CD4-positive, alpha-beta T cell treated with Interleukin-15 for 4 hours (primary cell): ENCODE data around the gene SLIT1.
"Not testable (repeated sequence)": the region's sequence is repeated elsewhere in the genome, so short reads cannot be mapped to it uniquely, and the experiment has no call there.

Experiments
- DNase-seq: peaks from one replicate; pipeline ENCODE4 v3.0.0-alpha.2; 2020; ENCODE audit warnings: low spot score

SLIT1 gene

DNA sequence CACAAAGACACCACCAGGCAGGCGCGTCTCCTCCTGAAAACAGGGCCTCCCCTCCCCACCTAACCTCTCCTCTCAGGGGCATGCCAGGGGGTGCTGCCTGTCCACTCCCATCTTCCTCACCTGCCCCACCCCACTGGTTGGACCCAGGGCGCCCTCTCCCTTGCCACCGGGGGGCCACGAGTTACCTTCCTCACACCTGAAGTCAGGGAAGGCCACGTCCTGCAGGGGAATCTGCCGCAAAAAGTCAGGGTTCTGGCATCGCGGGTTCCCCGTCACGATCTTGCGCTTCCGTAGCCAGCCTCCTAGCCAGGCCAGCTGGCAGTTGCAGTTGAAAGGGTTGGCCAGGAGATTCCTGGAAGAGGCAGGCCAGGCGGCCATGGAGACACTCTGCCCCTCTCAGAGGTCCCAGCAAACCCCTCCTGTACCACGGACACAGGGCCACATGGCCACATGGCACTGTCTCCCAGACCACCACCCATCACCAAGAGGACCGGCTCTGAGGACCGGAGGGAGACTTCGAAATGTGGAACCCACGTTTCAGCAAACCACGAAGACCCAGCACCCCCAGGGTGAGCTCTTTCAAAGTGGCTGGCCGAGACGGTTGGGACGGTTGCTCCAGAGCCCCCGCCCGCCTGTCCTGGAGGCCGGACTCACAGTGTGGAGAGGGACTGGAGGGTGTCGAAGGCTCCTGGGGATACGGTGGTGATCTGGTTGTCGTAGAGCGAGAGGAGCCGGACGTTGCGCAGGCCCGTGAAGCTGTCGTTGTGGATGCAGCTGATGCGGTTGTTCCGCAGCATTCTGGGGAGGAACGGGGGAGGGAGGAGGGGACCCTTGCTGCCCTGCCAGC is 142.8 kb downstream of the SLIT1 start:
- no peak for DNase-seq

DNA sequence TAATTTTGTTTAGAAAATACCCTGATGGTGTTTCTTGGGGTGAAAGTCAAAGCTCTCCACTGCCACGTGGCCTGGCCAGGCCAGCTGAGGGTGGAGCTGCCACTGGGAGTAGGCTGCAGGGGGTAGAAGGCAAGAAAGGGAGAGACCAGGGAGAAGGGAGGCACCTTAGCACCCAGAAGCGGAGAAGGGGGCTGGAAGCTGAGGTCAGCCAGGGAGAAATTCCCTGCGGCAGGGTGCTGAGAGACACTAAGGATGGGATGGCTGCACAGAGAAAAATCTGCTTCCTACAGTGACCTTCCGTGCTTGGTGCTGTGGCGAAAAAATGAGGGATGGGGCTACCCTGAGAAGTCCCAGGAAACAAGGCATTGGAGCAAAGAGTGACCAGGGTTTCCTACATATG is 143.7 kb downstream of the SLIT1 start:
- no peak for DNase-seq

DNA sequence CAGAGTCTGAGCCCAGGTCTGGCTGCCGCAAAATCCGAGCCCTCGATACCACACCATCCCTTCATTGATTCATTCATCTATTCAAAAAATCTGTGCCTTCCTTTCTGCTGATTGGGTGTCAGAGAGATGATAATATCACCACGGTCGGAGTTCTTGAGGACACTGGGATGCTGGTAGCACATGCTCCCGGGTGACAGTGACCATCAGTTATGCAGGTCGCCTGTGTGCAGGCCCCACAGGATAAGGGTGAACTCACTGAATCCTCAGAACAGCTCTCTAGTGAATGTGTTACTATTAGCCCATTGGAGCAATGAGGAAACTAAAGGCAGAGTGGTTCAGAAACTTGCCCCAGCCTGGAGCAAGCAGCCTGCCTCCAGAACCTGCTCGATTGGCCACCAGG is 145.1 kb downstream of the SLIT1 start:
- no peak for DNase-seq

DNA sequence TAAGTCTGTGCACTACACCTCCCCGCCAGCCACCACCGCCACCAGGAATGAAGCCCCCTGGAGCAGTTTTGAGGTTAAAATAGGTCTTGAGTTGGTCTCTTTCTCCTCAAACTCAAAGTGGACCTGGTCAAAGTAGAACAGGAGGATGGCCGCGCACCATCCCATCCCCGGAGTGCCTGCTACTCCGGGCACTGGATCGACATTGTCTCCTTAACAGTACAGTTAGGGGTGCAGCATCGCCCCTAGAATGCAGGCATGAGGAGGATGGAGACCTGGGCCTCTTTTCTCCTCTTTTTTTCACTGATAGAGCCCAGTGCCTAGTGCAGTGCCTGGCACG is 145.5 kb downstream of the SLIT1 start:
- DNase-seq, result no peak

DNA sequence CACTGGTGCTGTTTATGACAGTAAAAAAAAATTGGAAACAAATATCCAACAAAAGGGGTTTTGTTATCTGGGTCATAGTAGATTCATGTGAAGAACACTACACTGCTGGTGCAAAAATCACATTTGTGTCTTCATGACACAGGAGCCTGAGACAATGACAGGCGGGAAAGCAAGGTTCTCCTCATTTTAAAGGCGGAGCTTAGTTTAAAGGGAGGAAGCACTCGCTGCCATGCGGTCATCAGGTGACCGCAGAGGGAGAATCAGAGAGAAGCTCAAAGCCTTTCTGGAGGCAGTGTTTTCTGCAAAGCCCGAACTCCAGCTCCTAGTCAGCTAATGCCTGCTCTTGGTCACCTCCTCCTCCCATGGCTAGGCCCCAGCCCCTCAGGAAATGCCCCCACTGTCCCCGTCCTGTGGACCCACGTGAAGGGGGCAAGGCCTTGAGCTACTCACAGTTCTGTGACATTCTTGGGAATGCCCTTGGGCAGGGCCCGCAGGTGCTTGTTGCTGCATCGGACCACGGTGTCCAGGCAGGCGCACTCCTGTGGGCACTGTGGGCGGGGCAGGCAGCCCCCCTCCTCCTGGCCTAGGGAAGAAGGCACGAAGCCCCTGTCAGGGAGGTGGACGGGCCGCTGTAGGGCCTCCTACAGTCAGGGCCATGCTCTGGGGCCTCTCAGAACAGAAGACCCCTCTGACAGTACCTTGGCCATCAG is 146.1 kb downstream of the SLIT1 start:
- no peak for DNase-seq

DNA sequence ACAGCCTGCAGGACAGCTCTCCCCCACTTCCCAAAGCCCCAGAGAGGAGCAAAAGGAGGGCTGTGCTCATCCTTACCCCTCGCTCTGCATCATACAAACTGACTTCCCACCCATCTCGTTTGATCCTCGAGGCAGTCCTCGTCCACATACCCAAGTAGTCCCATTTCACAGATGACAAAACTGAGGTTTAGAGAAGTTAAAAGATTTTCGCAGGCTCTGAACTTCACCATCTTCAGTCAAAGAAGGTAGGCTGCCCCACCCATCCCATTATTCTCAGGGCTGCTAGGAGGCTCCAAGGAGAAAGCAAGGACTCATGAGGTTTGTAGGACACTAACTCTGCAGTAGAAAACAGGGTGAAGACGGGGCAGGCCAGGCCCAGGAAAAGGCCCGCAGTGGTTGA is 147.1 kb downstream of the SLIT1 start:
- DNase-seq, result no peak

DNA sequence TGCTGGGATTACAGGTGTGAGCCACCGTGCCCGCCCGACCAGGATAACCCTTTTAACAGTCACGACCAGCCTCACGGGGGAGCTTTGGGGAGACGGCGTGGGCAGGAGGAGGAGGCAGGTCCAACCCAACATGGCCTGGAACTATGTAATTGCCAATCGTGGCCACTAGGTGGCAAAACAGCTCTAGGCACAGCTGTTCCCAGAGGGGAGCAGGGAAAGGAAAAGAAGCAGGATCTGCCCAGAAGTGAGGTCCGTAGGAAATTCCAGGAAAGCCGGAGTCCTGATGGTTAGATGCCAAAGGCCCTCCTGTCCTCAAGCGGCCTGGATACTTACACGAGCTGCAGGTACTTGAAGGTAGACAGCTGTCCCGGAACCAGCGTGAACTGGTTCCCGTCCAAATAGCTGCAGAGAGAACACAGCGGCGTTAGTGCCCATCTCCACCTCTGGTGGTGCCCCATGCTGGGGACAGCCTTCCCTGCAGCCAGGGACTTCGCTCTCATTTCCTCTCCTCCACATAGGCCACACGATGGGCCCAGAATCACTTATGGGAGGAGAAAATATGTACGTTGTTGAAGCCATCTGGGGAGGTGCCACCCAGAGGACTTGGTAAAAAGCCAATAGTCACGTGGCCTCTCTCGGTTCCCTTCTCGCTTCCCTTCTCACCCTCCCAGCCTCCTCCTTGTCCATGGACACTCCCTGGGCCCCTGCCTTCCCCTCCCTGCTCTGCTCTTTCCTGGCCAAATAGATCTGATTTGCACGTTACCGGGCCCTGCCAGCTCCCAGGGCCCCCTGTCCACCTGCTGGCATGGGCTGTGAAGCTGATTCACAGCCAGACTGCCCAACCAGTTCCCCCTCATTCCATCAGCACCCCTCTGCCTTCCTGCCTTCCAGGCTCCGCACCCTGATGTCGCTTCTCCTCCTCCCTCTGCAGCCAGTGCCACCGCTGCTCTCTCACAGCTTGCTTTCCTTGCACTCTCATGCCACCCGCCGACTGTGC is 148.1 kb downstream of the SLIT1 start:
- DNase-seq, result peak; percentile 65

DNA sequence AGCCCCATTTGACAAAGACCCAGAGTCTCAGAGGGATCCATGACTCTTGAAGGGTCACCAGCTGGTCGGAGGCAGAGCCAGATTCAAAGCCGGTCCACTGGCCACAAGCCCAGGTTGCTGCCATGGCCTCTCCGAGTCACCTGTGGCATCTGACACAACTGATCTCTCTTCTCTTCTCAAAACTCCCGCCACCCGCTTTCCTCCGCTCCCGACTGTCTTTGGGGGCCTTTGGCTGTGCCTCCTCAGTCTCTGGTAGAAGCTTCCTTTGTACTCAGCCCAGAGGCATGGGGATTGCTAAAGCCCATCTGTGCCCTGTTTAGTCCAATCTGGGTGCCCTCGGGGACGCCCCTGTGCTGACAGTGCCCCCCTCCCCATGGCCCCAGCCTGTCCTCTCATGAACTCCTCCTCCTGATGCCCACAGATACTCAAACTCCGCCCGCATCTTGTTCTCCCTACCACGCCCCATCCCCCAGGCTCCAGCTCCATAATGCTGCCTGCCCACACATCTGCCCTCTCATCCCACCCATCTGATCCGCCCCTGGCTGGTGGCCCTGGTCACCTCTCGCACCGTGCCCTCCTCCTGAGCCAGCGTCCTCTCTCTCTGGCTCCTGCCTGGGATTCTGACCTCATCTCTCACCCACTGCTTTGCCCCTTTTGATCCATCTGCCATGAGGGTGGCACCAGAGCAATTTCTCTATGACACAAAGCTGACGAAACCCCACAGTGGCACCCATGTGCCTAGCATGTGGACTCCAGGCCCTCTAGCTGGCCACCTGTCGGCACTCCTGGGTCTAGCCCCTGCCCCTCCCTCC is 150.6 kb downstream of the SLIT1 start:
- no peak for DNase-seq

DNA sequence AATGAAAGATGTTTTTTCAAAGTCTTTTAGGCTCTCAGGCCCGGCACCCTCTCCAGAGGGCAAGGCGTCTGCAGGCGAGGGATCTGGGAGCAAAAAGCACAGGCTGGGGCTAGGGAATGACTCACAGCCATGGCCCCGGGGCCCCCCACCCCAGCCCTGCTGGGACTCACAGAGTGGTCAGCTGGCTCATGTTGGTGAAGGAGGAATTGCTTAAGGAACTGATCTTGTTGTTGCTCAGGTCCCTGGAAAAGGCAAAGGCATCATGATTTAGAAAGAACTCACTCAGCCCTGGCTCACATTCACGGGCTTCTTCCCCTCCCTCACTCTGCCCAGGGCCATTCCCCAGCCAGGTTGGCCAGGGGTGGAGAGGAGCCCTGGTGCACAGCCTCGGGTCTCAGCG is 151.5 kb downstream of the SLIT1 start:
- DNase-seq, result no peak

DNA sequence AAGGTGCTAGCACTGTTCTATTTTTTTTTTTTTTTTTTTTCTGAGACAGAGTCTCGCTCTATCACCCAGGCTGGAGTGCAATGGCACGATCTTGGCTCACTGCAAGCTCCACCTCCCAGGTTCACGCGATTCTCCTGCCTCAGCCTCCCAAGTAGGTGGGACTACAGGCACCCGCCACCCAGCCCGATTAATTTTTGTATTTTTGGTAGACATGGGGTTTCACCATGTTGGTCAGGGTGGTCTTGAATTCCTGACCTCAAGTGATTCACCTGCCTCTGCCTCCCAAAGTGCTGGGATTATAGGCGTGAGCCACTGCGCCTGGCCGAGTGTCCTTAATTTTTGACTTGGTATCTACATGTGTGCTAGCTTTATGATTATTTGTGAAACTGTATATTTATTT is 151.9 kb downstream of the SLIT1 start:
- not testable (repeated sequence) for DNase-seq

DNA sequence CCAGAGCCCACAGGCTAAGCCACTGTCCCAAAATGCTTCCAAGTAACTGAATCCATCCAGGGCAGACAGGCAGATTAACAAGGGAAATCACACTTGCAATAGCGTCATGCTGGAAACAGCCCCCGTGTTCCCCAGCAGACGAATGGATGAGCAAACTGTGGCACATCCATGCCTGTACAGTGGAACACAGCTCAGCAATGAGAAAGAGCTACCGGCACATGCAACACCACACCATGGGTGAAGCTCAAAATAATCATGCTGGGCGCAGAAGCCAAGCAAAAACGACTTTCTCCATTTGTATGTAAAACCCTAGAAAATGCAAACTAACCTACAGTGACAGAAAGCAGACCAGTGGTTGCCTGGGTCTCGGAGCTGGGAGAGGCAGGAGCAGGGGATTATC is 153.1 kb downstream of the SLIT1 start:
- no peak for DNase-seq

DNA sequence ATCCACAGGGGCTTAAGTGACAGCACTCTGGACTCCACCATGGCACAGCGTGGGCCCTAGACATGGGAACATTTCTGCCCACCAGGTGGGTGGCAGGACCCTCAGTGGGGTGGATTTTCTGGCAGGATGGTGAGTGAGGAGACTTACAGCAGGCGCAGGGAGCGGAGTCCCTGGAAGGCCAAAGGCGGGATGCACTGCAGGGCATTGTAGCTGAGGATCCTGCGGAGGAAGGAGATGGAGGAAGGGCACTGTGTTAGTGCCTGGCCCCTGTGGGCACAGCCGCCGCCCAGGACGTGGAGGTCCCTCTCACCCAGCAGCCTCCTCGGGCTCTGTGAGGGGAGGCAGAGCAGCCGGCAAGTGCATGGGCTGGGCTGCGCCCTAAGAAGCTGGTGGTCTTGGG is 154.3 kb downstream of the SLIT1 start:
- no peak for DNase-seq

DNA sequence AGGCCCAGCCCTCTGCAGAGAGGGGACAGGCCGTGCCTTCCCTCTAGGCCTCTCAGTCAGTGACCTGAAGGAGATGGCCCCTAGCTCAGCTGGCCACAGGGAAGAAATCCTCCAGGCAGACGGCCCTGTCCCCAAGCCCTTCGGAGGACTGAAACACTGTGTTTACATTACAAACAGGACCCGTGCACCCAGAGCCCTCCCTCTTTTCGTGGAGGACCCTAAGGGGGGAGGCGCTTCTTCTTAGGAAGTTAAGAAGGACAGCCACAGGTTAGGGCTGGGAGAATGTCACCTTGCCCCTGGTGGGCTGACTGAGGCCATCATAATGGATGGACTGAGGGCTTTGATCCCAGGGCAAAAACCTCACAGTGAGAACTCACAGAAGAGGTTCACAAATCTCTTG is 154.9 kb downstream of the SLIT1 start:
- DNase-seq, result no peak

DNA sequence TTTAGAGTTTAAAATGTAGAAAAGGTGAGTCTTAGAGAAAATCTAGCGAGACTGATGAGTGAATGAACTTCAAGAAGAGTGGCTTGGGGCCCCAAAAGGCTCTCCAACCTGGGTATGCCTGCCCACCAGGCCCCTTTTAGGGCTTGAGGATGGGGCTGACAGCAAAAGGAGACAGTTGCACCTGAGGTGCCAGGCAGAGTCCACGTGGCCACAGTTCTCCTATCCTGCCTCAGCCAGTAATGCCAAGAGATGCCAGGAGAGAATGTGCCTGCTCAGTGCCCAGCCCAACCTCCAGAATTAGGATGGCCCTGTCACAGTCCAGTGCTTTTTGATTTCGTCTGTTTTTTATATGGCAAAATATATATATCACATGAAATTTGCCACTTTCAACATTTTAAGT is 156.5 kb downstream of the SLIT1 start:
- DNase-seq, result no peak

DNA sequence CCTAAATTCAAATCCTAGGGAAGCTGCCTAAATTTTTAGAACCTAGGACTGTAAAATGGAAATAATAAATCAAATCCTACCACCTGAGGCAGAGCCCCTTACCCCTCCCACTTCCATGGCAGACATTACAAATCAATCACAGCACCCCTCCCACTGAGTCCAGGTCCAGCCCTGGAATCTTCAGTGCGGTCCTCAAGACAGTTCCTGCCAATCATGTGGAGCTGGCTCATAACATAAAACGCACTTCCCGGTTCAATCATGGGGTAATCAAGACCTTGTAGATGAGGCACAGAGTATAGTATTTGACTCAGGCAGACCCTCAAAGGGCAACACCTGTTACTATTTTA is 157.0 kb downstream of the SLIT1 start:
- DNase-seq, result no peak

DNA sequence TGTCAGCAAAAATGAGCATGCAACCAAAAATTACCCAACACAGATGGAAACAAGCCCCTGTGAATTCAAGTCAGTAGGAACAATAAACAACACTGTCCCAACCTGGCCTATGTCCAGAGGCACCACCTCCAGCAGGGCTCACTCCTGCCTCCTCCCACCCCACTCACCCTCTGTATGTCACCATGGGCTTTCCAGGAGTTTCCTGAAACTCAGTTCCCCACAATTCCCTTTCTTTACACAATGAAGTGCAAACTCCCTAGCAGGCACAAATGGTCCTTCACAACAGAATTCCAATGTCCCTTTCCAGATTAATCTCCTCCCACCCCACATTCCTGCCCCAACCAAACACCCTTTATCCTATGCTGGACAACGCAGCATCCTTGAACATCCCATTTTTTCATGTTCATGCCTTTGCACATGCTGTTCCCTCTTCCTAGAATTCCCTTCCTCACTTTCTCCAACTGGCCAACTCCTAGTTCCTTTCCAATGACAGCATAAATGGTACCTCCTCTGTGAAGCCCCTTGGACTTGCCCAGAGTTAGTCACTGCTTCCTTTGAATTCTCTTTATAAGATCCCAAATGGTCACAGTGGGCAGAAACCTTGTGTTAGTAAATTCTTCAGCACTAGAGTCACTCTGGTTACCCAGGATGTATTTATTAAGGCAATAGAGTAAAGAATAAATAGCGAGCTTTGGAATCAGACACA is 157.5 kb downstream of the SLIT1 start:
- DNase-seq, result no peak

DNA sequence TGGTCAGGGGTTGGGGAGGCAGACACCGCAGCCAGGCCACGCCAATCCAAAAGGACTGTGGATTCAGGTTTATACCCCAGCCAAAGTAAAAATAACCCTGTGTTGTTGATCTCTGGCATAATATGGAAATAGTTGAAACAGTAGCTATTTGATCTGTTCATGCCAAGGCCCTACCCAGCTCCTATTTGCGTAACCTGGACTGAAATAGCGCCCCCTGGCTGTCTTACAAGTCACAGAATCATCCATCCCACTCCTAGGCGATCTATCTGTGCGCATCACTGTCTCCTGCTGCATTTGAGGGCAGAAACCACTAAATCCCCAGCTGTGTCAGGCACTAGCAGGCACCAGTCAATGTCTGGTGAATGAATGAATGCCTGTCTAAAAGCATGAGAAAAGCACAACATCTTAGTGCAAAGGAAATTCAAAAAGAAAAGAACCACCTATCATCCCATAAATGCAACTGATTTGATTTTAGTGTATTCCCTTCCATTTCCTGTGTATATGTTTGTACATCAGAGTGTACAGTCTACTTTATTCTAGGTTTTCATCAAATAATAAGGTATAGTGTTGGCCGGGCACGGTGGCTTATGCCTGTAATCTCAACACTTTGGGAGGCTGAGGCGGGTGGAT is 160.0 kb downstream of the SLIT1 start:
- DNase-seq, result peak; percentile 43

DNA sequence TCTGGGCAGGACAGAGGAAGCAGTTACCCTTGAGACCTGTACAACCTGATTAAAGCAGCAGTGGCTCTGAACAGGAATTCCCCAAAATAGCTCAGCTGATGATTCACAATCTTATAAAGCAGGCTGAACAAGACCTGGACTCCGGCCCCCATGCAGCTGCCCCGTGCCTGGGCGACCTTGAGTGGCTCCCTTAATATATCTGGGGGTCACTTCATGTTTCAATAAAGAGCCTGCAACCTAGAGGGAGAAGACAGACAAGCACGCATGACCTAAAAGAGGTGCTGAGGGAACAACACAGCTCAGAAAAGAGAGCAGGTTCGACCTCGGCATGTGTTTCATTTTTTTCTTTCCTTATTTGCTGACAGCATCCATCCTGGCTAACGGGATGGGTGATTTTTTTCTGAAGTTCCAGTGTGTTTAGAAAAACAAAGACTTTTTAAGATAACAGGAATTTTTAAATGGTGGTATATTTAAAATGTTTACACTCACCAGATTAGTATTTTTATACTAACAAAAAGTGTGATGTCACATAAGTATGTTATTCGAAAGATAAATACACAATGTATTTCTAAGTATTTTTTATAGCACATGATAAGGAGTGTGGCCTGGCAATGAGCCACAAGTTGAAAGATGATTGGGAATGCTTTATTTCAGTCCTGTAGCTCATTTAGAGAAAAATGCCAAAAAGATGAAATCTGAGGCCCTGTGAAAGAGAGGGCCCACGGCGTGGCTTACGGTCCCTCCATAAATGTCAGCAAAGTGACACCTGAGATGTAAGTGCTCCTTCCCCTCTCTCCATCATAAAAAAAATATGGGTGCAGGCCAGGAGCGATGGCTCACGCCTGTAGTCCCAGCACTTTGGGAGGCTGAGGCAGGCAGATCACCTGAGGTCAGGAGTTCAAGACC is 161.3 kb downstream of the SLIT1 start:
- DNase-seq, result no peak

DNA sequence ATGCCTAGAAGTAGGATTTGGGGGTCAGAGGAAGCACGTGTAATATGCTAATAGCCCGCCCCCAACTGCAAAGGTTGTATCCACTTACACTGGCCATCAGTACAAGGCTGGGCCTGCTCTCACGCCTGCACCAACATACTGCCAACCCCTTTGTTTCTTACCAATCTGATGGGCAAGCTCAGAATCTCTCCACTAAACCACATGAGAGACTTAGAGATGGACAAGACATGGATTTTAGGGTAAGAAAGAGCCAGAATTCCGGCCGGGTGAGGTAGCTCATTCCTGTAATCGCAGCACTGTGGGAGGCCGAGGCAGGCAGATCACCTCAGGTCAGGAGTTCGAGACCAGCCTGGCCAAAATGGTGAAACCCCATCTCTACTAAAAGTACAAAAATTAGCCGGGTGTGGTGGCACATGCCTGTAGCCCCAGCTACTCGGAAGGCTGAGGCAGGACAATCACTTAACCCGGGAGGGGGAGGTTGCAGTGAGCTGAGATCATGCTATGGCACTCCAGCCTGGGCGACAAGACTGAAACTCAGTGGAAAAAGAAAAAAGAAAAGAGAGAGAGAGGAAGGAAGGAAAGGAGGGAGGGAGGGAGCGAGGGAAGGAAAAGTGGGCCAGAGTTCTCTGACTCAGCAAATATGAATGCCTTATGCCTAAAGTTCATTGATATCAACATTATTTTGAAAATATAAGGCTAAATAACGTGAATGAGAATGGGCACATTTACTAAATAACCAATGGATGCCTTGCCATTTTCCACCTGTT is 162.2 kb downstream of the SLIT1 start:
- no peak for DNase-seq
